Kidney (tissue), 22 donors: Measurements from ENCODE around the gene BCL7A. TPM values are rescaled to one million over a fixed set of nuclear protein-coding genes. Genes with fewer than 3 reads are reported as not detected.
A peak's percentile ranks its signal among the peaks of the same experiment; 100 is the strongest.

Experiments used
- DNase-seq, 5 donors: peaks; one replicate each; pipeline ENCODE4 v3.0.0-alpha.2; 2013 to 2020
- FAIRE-seq: peaks from 2 replicates; lab custom pipeline; 2012; peaks lifted over from hg19 to GRCh38; lab: Jason Lieb, UNC
- H3K27ac ChIP-seq, 2 donors: one replicate each; pipeline ENCODE4 v1.7.0; 2013; ENCODE audit warnings: low read depth in 2 of 2, low read length in 2 of 2, inconsistent platforms in 1 of 2
- H3K27me3 ChIP-seq: one replicate; pipeline ENCODE4 v1.7.1; 2013; ENCODE audit warnings: low read length, inconsistent platforms; ENCODE audit not compliant: control insufficient read depth, insufficient read depth
- H3K36me3 ChIP-seq, 3 donors: one replicate each; pipeline versions ENCODE4 v1.7.0 to v1.7.1; 2013; ENCODE audit warnings: low read length in 3 of 3, control low read depth in 1 of 3, inconsistent platforms in 1 of 3; ENCODE audit not compliant: insufficient read depth in 3 of 3, control insufficient read depth in 2 of 3
- H3K4me1 ChIP-seq, 3 donors: one replicate each; pipeline versions ENCODE4 v1.7.0 to v1.7.1; 2013; ENCODE audit warnings: low read length in 3 of 3, inconsistent platforms in 1 of 3, low read depth in 1 of 3; ENCODE audit not compliant: control insufficient read depth in 2 of 3, insufficient read depth in 2 of 3
- H3K4me3 ChIP-seq, 3 donors: one replicate each; pipeline versions ENCODE4 v1.7.0 to v1.8.1; 2013; ENCODE audit warnings: low read length in 3 of 3, control low read depth in 1 of 3, inconsistent platforms in 1 of 3
- H3K9ac ChIP-seq, 3 donors: one replicate each; pipeline versions ENCODE4 v1.7.0 to v1.7.1; 2013; ENCODE audit warnings: low read length in 3 of 3, control low read depth in 1 of 3, inconsistent platforms in 1 of 3
- H3K9me3 ChIP-seq, 3 donors: one replicate each; pipeline versions ENCODE4 v1.7.0 to v1.7.1; 2013; ENCODE audit warnings: low read length in 3 of 3, control low read depth in 1 of 3, inconsistent platforms in 1 of 3; ENCODE audit not compliant: control insufficient read depth in 2 of 3, insufficient read depth in 1 of 3
- intact Hi-C: fragments of 100-400 bp; cut with DNase I; formaldehyde crosslinking; loops from one replicate; pipeline ENCODE4 v1.11.1; 2022
- long read RNA-seq, 10 donors: library from polyadenylated mRNA in 1 of 10; unstranded in 1 of 10; transcript quantifications; one replicate each; pipeline ENCODE4 v2.0.0 and lab custom pipeline, GENCODE V29; 2021 to 2026
- polyA plus RNA-seq: library from polyadenylated mRNA; stranded (reverse); fragments of 350-450 nt; fragmentation: Illumina TruSeq; extraction: RNeasy Lipid Tissue Mini Kit (QIAGEN cat#74804); gene quantifications from one replicate; pipeline ENCODE4 v1.2.3, GENCODE V29; 2014; ENCODE audit warnings: low read depth, low replicate concordance; ENCODE audit not compliant: insufficient read depth
- total RNA-seq: library from RNA; stranded (reverse); fragmentation: NEBNext Ultra II Directional; extraction: Animal tissue kit (Norgen Biotek cat#: 25700); gene quantifications from one replicate; pipeline ENCODE4 v1.2.1, GENCODE V29; 2021
- TF ChIP-seq, protein P1 (sequence below): IDR thresholded peaks from 3 replicates; pipeline ENCODE4 v1.5.1; 2012; ENCODE audit warnings: mild to moderate bottlenecking, moderate library complexity, borderline replicate concordance; ENCODE audit not compliant: insufficient read depth; ENCODE audit errors: extremely low read depth
- donor health status: control.
- donor health status: control.
- donor health status: control.
- donor health status: control.
- donor health status: control.
- donor health status: DM: yes; HTN: yes; CAD: no.
- donor health status: Normal renal cell carcinoma (clear cell type).

BCL7A gene
- total RNA-seq (22.7 TPM), polyA plus RNA-seq (6.8 TPM)
- long read RNA-seq, donor 1, full-length matches to known transcripts, result 10 of 60 reads
- long read RNA-seq, donor 1, partial matches to known transcripts, result 50 of 60 reads
- long read RNA-seq, donor 1, other reads (novel, unspliced or antisense), result 0 of 60 reads
- long read RNA-seq, donor 2, full-length matches to known transcripts, result 15 of 61 reads
- long read RNA-seq, donor 2, partial matches to known transcripts, result 46 of 61 reads
- long read RNA-seq, donor 2, other reads (novel, unspliced or antisense), result 0 of 61 reads
- long read RNA-seq, donor 3, full-length matches to known transcripts, result 11 of 11 reads
- long read RNA-seq, donor 3, partial matches to known transcripts, result 0 of 11 reads
- long read RNA-seq, donor 3, other reads (novel, unspliced or antisense), result 0 of 11 reads
- long read RNA-seq, donor 4, full-length matches to known transcripts, result 17 of 48 reads
- long read RNA-seq, donor 4, partial matches to known transcripts, result 31 of 48 reads
- long read RNA-seq, donor 4, other reads (novel, unspliced or antisense), result 0 of 48 reads
- long read RNA-seq, donor 5, partial matches to known transcripts, result 0 of 2 reads
- long read RNA-seq, donor 5, other reads (novel, unspliced or antisense), result 0 of 2 reads
- long read RNA-seq, donor 6, partial matches to known transcripts, result 0 of 4 reads
- long read RNA-seq, donor 6, other reads (novel, unspliced or antisense), result 0 of 4 reads
- long read RNA-seq, donor 7, partial matches to known transcripts, result 6 of 21 reads
- long read RNA-seq, donor 7, other reads (novel, unspliced or antisense), result 10 of 21 reads
- long read RNA-seq, donor 8, full-length matches to known transcripts, result 13 of 20 reads
- long read RNA-seq, donor 8, partial matches to known transcripts, result 7 of 20 reads
- long read RNA-seq, donor 8, other reads (novel, unspliced or antisense), result 0 of 20 reads
- long read RNA-seq, donor 9, full-length matches to known transcripts, result 10 of 10 reads
- long read RNA-seq, donor 9, partial matches to known transcripts, result 0 of 10 reads
- long read RNA-seq, donor 9, other reads (novel, unspliced or antisense), result 0 of 10 reads
- long read RNA-seq, donor 10, full-length matches to known transcripts, result 20 of 58 reads
- long read RNA-seq, donor 10, partial matches to known transcripts, result 38 of 58 reads
- long read RNA-seq, donor 10, other reads (novel, unspliced or antisense), result 0 of 58 reads

DNA sequence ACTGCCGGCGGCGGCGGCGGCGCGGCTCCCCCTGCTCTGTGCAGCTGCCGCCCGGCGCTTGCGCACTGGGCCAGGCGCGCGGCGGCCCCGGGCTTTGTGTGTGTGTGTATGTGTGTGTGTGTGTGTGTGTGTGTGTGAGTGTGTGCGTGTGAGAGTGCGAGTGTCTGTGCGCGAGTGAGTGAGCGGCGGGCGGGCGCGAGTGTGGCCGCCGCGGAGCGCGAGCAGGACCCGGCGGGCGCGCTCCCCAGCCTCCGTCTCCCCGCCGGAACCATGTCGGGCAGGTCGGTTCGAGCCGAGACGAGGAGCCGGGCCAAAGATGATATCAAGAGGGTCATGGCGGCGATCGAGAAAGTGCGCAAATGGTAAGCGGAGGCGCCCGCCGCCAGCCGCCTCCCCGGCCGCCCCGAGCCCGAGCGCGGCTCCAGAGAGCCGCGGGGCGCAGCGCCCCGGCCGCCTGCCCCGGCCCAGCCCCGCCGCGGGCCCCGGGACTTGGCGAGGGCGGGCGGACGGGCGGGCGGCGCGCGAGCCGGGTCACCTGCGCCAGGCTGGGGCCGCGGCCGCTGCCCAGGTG lies at the start of gene BCL7A:
BCL7A (plus strand) TSS at position 63 of the 571 bp plus-strand sequence; CDS start at position 271, 208 bp downstream.
- no peak for FAIRE-seq
- peak within 1 kb of the TSS; percentile 91 to 96 for H3K27ac ChIP-seq

DNA sequence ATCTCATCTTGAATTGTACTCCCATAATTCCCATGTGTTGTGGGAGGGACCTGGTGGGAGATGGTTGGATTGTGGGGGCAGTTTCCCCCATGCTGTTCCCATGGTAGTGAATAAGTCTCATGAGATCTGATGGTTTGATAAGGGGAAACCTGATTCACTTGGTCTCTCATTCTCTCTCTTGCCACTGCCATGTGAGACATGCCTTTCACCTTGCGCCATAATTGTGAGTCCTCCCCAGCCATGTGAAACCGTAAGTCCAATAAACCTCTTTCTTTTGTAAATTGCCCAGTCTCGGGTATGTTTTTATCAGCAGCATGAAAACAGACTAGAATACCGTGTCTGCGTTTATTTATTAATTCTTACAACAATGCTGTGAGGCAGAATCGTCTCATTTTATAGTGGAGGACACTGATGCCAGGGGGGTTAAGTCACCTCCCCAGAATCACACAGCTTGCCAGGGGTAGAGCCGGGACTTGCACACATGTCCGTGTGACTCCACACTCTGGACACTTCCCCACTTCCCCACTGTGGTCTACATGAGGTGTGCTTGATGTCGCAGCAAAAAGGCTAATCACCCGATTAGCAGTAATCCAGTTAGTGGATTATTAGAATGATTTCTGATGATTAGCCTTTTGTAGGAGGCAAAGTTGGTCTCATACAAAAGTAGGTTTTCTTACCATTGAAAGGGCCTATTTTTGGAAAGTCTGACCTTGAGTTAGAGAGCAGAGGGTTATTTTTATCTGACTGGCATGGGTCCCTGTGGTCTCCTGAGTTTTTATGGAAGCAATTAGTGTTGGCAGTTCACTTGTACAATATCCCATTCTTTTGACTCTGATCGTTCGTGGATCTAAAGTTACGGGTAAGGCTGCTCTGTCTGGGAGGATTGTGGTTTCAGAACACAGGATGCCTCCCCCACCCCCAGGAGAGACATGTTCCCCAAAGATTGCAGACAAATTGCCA lies 47.4 kb upstream of the BCL7A start:
- FAIRE-seq (no peak), DNase-seq (peak in 1 of 5 donors; percentile 9)
- TF ChIP-seq, protein P1, sequence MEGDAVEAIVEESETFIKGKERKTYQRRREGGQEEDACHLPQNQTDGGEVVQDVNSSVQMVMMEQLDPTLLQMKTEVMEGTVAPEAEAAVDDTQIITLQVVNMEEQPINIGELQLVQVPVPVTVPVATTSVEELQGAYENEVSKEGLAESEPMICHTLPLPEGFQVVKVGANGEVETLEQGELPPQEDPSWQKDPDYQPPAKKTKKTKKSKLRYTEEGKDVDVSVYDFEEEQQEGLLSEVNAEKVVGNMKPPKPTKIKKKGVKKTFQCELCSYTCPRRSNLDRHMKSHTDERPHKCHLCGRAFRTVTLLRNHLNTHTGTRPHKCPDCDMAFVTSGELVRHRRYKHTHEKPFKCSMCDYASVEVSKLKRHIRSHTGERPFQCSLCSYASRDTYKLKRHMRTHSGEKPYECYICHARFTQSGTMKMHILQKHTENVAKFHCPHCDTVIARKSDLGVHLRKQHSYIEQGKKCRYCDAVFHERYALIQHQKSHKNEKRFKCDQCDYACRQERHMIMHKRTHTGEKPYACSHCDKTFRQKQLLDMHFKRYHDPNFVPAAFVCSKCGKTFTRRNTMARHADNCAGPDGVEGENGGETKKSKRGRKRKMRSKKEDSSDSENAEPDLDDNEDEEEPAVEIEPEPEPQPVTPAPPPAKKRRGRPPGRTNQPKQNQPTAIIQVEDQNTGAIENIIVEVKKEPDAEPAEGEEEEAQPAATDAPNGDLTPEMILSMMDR, result no peak
- Histone ChIP-seq H3K27ac (no peak overlapping the region), H3K4me1 (no peaks in the 10 kb centered on the region), H3K9ac (no peak overlapping the region), H3K9me3 (no peaks in the 10 kb centered on the region), H3K4me3 (no peak overlapping the region), H3K36me3 (no peaks in the 10 kb centered on the region), H3K27me3 (no peaks in the 10 kb centered on the region)
- intact Hi-C loops, result no loop called here

More for the DNA sequence above, at the start of gene BCL7A:
- Histone ChIP-seq H3K36me3 (no peaks in the 10 kb centered on the region), H3K9ac (peak within 1 kb of the TSS; percentile 1 to 80 (median 7)), H3K27me3 (no peaks in the 10 kb centered on the region), H3K4me3 (peak within 1 kb of the TSS; percentile 28 to 66 (median 53)), H3K9me3 (peaks cover 0 to 8% (median 0%) of the 10 kb centered on the region in 3 donors), H3K4me1 (peaks cover 0 to 14% (median 10%) of the 10 kb centered on the region in 3 donors)
- TF ChIP-seq, protein P1, result no peak
- DNase-seq, result peak; percentile 90 to 94 (median 92)
- intact Hi-C loops, result no loop called here
